HepG2 (cell line): ENCODE results near the gene SPSB1. TPM values are rescaled to one million over a fixed set of nuclear protein-coding genes. Genes with fewer than 3 reads are reported as not detected.

Experiments
- ARID4A ChIP-seq: sonication (generic); formaldehyde crosslinking; IDR thresholded peaks from 2 replicates; pipeline ENCODE4 v1.5.0; 2020; ENCODE audit warnings: mild to moderate bottlenecking, missing genetic modification reagents, borderline replicate concordance
- HNRNPLL ChIP-seq: fragments of 200-400 bp; formaldehyde crosslinking; IDR thresholded peaks from 2 replicates; pipeline ENCODE4 v1.6.1; 2017; ENCODE audit warnings: mild to moderate bottlenecking, low read depth, low read length; ENCODE audit not compliant: poor library complexity, severe bottlenecking
- MAX ChIP-seq: IDR thresholded peaks from 2 replicates; pipeline ENCODE4 v1.6.1; 2012; ENCODE audit warnings: inconsistent platforms
- POLR2AphosphoS5 ChIP-seq: IDR thresholded peaks from 2 replicates; pipeline ENCODE4 v1.6.1; 2012; ENCODE audit warnings: low read depth, low read length
- POLR2G ChIP-seq: fragments of 200-400 bp; formaldehyde crosslinking; IDR thresholded peaks from 2 replicates; pipeline ENCODE4 v1.6.1; 2018; ENCODE audit warnings: mild to moderate bottlenecking, low read depth, low read length, moderate library complexity
- SAP130 ChIP-seq: IDR thresholded peaks from 2 replicates; pipeline ENCODE4 v1.6.1; 2016; ENCODE audit warnings: low read depth
- SRSF1 ChIP-seq: fragments of 200-400 bp; formaldehyde crosslinking; optimal IDR thresholded peaks from 2 replicates; pipeline ENCODE3; 2017; ENCODE audit warnings: mild to moderate bottlenecking, low read depth, low read length, moderate library complexity
- ZBTB40 ChIP-seq, 2 experiments: fragments of 450-650 bp in 1 of 2; sonication (generic) in 1 of 2; formaldehyde crosslinking in 1 of 2; IDR thresholded peaks; 2 replicates each; pipeline versions ENCODE4 v1.6.1 to v1.8.0; 2016 to 2022; ENCODE audit warnings: antibody characterized with exemption in 1 of 2, mild to moderate bottlenecking in 1 of 2, missing genetic modification reagents in 1 of 2
- ZNF891 ChIP-seq: sonication (generic); formaldehyde crosslinking; IDR thresholded peaks from 2 replicates; pipeline ENCODE4 v1.5.0; 2020; ENCODE audit warnings: mild to moderate bottlenecking, missing genetic modification reagents
- polyA plus RNA-seq, 8 experiments: library from polyadenylated mRNA; depleted of rRNA in 3 of 8; stranded (reverse) in 7 of 8; unstranded in 1 of 8; fragments of >200 nt; fragmentation: Illumina TruSeq in 4 of 8; extraction: Trizol in 4 of 8; gene quantifications; 2 replicates each; pipeline versions ENCODE4 v1.2.1 to v1.2.3, GENCODE V29; 2011 to 2016; ENCODE audit warnings: low read depth in 4 of 8, missing spikeins in 1 of 8, mixed read lengths in 1 of 8; ENCODE audit not compliant: insufficient read depth in 1 of 8
- total RNA-seq, 5 experiments: library from RNA; depleted of rRNA; stranded (reverse); fragments of >200 nt; fragmentation: Illumina TruSeq; extraction: Trizol; gene quantifications; 2 replicates each; pipeline ENCODE4 v1.2.3, GENCODE V29; 2016; ENCODE audit warnings: low read depth in 1 of 5
- TF ChIP-seq, protein P1 (sequence below): IDR thresholded peaks from 2 replicates; pipeline ENCODE4 v1.6.1; 2016; ENCODE audit warnings: missing genetic modification reagents, missing compliant biosample characterization

The SPSB1 gene
- total and polyA plus RNA-seq, 2 of the 13 experiments (the other 11 are each of a cell fraction or from before 2014, with no cell fraction given): 5.0 to 8.0 TPM

DNA sequence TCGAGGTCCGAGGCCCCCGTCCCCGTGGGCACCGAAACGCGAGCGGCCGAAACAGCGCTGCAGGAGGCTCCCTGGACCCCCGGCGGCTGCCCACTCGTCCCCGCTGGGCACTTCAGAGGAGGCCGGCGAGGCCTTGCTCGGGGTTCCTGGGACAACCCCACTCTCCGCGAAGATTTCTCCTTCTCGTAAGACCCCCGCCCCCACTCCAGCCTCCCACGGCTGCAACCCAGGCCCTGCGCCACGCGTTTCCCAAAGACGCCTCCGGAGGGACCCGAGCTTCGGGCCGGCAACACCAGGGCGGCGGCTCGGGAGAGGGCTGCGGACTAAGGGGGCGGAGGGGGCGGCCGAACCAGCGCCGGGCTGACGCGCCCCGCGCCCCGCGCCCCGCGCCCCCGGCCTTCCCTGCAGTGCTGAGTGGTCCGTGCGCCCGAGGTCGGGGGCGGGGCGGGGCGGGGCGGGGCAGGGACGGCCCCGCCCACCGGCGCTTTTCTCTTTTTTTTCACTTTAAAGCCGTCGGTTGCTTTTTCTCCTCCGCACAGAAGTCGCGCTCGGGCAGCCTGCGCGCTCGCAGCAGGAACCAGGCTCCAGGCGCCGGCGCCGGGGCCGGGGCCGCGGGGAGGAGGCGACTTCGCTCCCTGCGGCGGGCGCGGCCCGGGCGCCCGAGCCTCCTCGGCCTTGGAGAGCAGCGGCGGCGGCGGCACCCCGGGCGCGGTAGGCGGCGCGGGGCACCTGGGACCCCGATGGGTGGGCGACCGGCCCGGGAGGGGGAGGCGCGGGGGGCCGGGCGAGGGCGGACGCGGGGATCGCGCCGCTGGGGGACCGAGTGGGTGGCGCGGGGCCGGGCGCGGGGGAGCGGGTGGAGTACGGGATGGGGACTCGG is at the start of gene SPSB1 (continued):
- TF ChIP-seq ZBTB40 (IDR thresholded peaks at IDR 0.05) (no peak), ZBTB40 (CRISPR knock-in tag; IDR thresholded peaks at IDR 0.05) (no peak), SAP130 (CRISPR knock-in tag) (peak; percentile 14; the same call in 1 of the 2 replicates), HNRNPLL (peak; percentile 49), SRSF1 (peak; percentile 59), ARID4A (peak; percentile 19; the same call in 1 of the 2 replicates), POLR2G (peak; percentile 79), ZNF891 (0 out of 2 replicates have a peak, but pooled peaks have one; percentile 37), MAX (0 out of 2 replicates have a peak, but pooled peaks have one; percentile 1), POLR2AphosphoS5 (peak; percentile 60)
- TF ChIP-seq, protein P1, sequence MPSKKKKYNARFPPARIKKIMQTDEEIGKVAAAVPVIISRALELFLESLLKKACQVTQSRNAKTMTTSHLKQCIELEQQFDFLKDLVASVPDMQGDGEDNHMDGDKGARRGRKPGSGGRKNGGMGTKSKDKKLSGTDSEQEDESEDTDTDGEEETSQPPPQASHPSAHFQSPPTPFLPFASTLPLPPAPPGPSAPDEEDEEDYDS (CRISPR knock-in tag): peak; percentile 56; the same call in 1 of the 2 replicates
